Mesenteric fat pad (tissue), 1 donor: ENCODE data around the gene DYNC1I2. TPM values are rescaled to one million over a fixed set of nuclear protein-coding genes. Genes with fewer than 3 reads are reported as not detected.
"Not testable (repeated sequence)": the region's sequence is repeated elsewhere in the genome, so short reads cannot be mapped to it uniquely, and the experiment has no call there.

Experiments used
- DNase-seq: peaks from one replicate; pipeline ENCODE4 v3.0.0-alpha.2; 2020; ENCODE audit warnings: low spot score
- total RNA-seq: library from RNA; stranded (reverse); fragmentation: NEBNext Ultra II Directional; extraction: Animal tissue kit (Norgen Biotek cat#: 25700); gene quantifications from one replicate; pipeline ENCODE4 v1.2.1, GENCODE V29; 2021
- donor health status: DM: yes; HTN: yes; CAD: no.

The DYNC1I2 gene
- total RNA-seq, 1 donor from 2014 or later = 73.6 TPM

DNA sequence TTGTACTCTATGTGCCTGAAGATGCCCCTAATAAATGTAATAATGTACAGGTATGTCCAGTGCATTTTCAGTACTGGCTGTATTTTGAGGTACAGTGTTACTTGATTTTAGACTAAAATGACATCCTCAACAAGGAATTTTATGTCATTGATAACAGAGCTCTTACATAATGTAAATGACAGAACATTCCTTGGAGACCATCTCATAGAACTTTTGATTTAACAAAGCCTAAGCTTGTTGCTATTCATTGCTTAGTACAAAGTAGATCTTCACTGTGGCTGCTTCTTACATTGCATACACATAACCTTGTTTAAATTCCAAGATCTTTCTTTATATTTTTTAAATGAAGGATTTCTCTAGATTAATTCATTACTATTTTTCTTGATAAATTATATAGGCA, 24.1 kb downstream of the DYNC1I2 start:
- no peak for DNase-seq

DNA sequence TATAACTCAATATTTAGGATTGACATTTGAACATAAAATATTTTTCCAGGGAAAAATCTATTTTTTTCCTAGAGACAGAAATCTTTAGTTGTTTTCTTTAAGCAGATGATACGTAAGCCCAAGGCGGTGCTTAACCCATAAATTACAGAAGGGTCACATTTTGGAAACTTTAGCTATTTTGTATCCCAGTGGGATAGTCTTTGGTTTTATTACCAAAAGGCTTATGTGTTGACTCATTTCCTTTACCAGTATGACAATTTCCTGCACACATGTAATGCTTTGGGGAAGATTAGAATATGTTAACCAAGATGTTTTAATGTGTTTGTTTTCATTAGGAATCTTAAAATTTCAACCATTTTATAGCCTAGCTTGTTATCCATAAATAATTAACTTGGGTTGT, 24.8 kb downstream of the DYNC1I2 start:
- no peak for DNase-seq

DNA sequence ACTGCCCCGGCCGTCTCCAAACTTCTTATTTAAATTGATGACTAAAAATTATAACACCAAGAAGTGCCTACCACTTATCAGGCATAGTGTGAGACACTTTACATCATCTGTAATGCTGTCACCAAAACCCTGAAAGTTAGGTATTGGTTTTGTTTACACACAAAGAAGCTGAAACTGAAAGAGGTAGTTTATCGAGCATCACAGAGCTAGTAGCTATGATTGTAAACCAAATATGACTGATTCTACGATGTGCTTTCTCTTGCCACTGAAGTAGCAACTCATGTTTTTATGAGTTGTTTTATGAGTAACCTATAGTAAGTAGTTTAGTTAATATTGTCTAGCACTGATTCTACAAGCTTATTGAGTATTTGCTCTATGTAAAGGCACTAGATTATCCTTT, 31.5 kb downstream of the DYNC1I2 start:
- no peak for DNase-seq

DNA sequence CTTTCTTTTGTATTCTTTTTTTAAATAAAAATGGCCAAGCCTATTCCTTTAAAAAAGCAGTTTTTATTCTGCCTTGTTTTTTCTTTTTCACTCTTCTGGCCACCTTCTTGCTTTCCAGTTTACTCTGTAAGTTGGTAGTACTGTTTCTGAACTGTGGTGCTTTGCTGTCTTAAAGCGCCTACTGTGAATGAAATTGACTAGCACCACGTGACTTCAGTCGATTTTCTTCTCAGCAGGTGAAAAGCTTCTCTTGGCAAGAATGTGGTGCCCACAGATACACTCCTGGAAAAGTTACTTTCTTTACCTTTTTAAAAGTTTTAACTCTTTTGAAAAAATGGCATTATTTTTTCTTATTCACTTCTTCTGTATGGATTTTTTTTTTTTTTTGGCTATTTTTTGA, 32.4 kb downstream of the DYNC1I2 start:
- no peak for DNase-seq

DNA sequence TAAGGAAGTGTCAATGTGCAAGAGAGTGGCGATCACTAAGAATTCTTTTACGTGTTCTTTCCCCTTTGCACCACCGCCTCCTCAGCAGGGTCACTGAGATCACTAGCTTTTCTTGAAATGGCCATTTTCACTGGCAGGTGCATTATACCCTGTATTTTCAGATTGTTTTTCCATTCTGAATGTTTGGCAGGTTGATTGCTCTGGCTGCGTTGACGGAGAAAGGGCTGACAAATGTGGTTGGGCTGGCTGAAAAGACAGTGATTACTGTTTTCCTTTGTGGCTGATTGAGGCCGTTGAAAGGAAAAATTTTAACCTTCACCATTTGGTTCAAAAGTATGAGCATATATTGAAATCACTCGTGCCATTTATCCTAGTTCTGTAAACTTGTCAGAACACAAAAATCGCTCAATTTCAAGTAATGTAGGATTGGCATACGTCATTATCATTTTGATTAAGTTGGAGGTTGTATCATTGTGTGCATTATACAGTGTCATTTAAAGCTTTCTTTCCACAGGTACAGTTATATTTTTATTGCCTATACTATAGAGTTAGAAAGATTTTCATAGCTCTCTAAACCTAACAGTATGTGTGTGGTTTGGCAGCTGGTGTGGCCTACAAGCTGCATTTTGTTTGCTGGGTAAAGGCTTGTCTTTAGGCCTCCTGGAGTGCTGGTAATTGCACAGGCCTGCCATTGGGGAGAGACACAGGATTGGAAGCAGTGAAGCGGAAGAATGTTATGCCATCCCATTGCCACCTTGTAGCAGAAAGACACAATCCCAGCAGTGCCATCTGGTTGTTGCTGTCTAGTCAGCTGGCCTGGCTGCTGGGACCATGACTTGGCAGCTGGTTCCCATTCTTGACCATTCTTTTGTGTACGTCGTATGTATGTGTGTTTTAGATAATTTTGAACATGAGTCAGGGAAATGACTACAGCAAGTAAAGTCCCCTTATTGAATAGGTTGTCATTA, 36.7 kb downstream of the DYNC1I2 start:
- DNase-seq = no peak

DNA sequence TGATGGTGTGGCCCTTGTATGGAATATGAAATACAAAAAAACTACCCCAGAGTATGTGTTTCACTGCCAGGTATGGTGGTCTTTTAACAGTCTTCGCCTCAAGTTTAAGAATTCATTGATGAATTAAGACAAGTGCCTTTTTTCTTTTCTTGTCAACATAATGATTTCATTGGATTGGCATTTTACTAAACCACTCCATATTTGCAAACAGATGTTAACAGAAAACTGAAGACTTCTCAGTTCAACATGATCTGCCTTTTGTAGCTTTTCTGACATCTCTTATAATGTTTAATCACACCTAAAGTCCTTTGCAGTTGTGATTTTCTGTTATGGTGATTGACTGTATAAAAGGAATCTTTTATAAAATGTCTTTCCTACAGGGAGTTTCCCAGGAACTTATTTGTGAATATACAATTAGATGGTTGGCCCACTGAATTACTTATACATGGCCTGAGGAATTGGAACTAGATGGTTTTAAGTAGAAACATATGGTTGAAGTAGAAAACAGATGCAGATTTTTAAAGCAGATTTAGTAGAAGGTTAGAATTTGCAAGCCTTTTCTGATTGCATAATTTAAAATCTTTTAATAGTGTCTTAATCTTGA, 39.7 kb downstream of the DYNC1I2 start:
- DNase-seq = no peak

GRCh38 chr2:171728989-171729951, 42.0 kb downstream of the DYNC1I2 start:
- DNase-seq = no peak

- no peak for DNase-seq
These were observed 42.7 kb downstream of the DYNC1I2 start for GRCh38 chr2:171729952-171730317.

DNA sequence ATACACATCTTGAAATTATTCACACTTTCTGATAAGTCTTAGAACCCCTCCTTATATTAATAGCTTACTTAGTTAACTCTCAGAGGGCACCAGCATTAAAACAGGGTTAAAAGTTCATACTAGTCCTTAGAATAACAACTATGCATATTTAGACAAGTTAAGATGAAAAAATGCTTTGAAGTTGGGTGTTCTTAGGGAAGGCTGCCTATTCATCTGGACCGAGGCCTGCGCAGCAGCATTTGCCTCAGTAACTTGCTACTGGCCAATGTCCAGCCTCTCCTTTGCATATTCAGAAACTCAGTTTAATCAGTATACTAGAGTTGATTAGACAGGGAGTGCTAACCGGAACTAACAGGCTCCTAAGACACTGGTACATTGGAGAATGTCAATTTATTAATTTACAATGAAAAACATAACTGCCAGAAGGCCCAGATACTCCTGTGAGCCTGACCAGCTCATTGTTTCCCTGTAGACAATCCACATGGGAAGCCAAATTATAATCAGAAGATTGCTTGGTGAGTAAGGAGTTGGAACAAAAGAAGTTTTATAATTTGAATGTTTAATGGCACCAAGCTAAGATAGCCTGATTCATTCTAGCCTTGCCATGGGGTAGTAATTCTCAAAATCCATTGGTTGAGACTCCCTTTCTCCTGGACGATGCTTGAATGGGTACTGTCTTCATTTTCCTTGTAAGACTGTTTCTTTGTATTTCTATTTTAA, 48.9 kb downstream of the DYNC1I2 start:
- DNase-seq = no peak

DNA sequence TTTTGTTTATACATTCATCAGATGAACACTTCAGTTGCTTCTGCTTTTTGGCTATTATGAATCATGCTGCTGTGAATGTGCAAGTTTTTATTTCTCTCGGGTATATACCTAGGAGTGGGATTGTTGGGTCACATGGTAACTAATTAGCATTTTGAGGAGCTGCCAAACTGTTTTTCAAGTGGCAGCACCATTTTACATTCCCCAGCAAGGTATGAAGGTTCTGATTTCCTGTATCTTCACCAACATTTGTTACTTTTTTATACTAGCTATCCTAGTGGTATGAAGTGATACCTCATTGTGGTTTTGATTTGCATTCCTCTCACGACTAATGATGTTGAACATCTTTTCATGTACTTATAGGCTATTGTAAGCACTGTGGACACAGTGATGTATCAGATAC, 53.9 kb downstream of the DYNC1I2 start:
- DNase-seq = no peak

GRCh38 chr2:171742760-171743159, 55.5 kb downstream of the DYNC1I2 start:
- no peak for DNase-seq

GRCh38 chr2:171745141-171745540, 57.9 kb downstream of the DYNC1I2 start:
- no peak for DNase-seq

- DNase-seq = no peak
These were observed 58.5 kb downstream of the DYNC1I2 start for GRCh38 chr2:171745806-171746205.

DNA sequence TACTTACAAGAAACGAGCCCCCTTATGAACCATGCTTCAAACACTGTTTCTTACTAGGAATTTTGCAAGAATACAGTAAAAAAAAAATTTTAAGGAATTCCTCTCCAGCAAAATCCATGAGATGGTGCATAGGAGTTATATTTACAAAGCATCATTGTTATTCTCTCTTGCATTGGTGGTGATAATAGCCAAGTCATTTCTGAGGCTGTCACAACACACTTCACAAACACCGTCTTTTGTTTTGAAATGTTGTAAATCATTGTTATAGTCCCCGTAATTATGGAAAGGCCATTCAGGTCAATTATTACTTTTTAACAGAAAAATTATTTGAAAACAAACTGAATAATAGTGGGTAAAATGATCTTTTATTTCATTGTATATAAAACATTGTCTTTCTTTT, 60.1 kb downstream of the DYNC1I2 start:
- DNase-seq = no peak

- no peak for DNase-seq
These were observed 67.1 kb downstream of the DYNC1I2 start for GRCh38 chr2:171754254-171754939.

- DNase-seq = not testable (repeated sequence)
These were observed 71.5 kb downstream of the DYNC1I2 start for GRCh38 chr2:171758762-171759161.

GRCh38 chr2:171761176-171761575, 73.9 kb downstream of the DYNC1I2 start:
- not testable (repeated sequence) for DNase-seq

- DNase-seq = no peak
These were observed 75.8 kb downstream of the DYNC1I2 start for GRCh38 chr2:171762879-171763573.

- DNase-seq = no peak
These were observed 76.3 kb downstream of the DYNC1I2 start for GRCh38 chr2:171763602-171764001.

GRCh38 chr2:171771463-171771862, 84.2 kb downstream of the DYNC1I2 start:
- DNase-seq = no peak
